GM18867 (cell line): ENCODE results near the gene TOB1.
A peak's percentile ranks its signal among the peaks of the same experiment; 100 is the strongest.
"Not testable (repeated sequence)": the region's sequence is repeated elsewhere in the genome, so short reads cannot be mapped to it uniquely, and the experiment has no call there.

Source experiments
- ATAC-seq: cut with Tn5 transposase; IDR thresholded peaks from one replicate; pipeline ENCODE4 v1.9.1; 2021; ENCODE audit warnings: mild to moderate bottlenecking, moderate library complexity; ENCODE audit not compliant: unreplicated experiment

Gene TOB1

GRCh38 chr17:50871898-50872297 is 5.7 kb upstream of the TOB1 start:
- ATAC-seq = no peak

- ATAC-seq = no peak
Measured at GRCh38 chr17:50871364-50871763, 5.2 kb upstream of the TOB1 start.

GRCh38 chr17:50868602-50869001 is 2.4 kb upstream of the TOB1 start:
- no peak for ATAC-seq

- no peak for ATAC-seq
Measured at GRCh38 chr17:50868140-50868438, 1.9 kb upstream of the TOB1 start.

GRCh38 chr17:50867363-50868139 is 1.4 kb upstream of the TOB1 start:
- peak; percentile 28 for ATAC-seq

- peak; percentile 5 for ATAC-seq
Measured at GRCh38 chr17:50866950-50867362, 802 bp upstream of the TOB1 start.

GRCh38 chr17:50865868-50866260 is 290 bp downstream of the TOB1 start:
- no peak for ATAC-seq

- ATAC-seq = peak; percentile 27
Measured at GRCh38 chr17:50865060-50865867, 890 bp downstream of the TOB1 start.

- no peak for ATAC-seq
Measured at GRCh38 chr17:50864747-50865059, 1.5 kb downstream of the TOB1 start.

- ATAC-seq = no peak
Measured at GRCh38 chr17:50863931-50864330, 2.2 kb downstream of the TOB1 start.

GRCh38 chr17:50863221-50863843 is 2.8 kb downstream of the TOB1 start:
- ATAC-seq = no peak

- no peak for ATAC-seq
Measured at GRCh38 chr17:50861822-50862528, 4.2 kb downstream of the TOB1 start.

GRCh38 chr17:50861334-50861676 is 4.8 kb downstream of the TOB1 start:
- no peak for ATAC-seq

GRCh38 chr17:50859727-50860126 is 6.4 kb downstream of the TOB1 start:
- ATAC-seq = not testable (repeated sequence)

- ATAC-seq = no peak
Measured at GRCh38 chr17:50858486-50859225, 7.5 kb downstream of the TOB1 start.

- ATAC-seq = no peak
Measured at GRCh38 chr17:50856431-50856830, 9.7 kb downstream of the TOB1 start.

GRCh38 chr17:50855708-50856330 is 10.3 kb downstream of the TOB1 start:
- no peak for ATAC-seq

- no peak for ATAC-seq
Measured at GRCh38 chr17:50853781-50854180, 12.4 kb downstream of the TOB1 start.

- no peak for ATAC-seq
Measured at GRCh38 chr17:50853015-50853615, 13.0 kb downstream of the TOB1 start.

GRCh38 chr17:50850640-50851039 is 15.5 kb downstream of the TOB1 start:
- no peak for ATAC-seq
